ENCODE data around the gene ACYP1. TPM values are rescaled to one million over a fixed set of nuclear protein-coding genes. Genes with fewer than 3 reads are reported as not detected.

The ACYP1 gene
- total RNA-seq, 1 donor from 2014 or later, result 10.4 TPM

DNA sequence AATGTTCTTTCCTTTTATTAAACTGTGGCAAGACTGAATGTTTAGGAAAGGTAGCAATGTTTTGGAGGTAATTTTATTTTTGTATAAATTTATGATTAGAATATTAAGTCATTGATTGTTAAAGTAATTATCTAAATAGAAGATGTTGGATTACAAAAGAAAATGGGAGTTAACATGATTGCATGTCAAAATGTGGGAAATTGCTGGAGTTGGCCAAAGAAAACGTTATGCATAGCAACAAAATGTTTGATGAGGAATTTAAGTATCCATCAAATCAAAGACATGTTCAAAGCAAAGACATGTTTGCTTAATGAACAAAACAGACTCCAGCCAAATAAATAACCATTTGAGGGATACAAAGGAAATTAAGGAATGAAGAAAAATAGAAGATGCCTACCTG lies 9.4 kb downstream of the ACYP1 start:
- peaks cover 37% of the 10 kb centered on the region for H3K4me1 Mint-ChIP-seq (ENCODE audit: unreplicated experiment)
- no peak overlapping the region for H3K4me3 Mint-ChIP-seq (ENCODE audit: unreplicated experiment)
- peak overlapping the region; percentile 24 for H3K27ac Mint-ChIP-seq (ENCODE audit: unreplicated experiment)

DNA sequence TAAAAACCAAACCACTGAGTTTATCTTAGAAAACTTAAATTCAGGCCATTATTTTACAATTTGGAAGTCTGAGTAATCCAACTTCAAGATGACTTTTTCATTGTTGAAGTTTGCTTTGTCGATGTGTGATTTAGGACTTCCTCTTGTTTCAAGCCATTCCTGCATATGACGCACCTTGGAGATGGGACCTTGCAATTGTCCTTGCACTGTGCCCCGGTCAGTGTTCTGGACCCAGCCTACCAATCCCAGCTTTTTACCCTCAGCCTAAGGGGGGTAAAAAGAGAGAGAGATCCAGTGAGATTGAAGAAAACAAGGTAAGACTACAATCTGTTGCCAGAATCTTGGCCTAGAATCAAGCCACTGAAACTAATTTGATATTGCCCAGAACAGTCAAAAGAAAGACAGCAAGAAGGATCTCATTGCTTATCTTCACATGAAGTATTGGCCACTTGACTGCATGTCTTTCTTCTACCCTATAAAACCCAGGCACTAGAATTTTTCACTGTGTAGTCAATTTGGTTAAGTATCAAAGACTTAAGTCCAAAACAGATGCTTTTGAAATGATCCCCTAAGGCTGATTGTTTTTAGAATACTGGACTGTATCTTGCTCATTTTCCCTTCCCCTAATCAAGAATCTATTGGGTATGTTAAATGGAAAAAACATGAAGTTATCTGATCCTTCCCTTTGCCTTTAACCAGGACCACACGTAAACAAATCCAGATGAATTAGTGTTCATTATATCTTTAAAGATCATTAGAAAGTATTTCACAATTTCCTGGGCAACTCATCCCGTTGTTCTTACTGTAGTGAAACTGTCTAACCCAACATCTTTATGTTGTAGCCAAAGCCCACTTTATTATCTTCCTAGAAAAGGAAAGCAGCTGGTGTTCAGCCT lies 10.2 kb downstream of the ACYP1 start:
- no peaks in the 10 kb centered on the region for H3K27me3 Mint-ChIP-seq (ENCODE audit: unreplicated experiment)
- no peak overlapping the region for H3K27ac Mint-ChIP-seq (ENCODE audit: unreplicated experiment)
- H3K9me3 Mint-ChIP-seq (ENCODE audit: unreplicated experiment), result no peaks in the 10 kb centered on the region
- DNase-seq (ENCODE audit: extremely low spot score, unreplicated experiment), result no peak
- TF ChIP-seq, protein P1, sequence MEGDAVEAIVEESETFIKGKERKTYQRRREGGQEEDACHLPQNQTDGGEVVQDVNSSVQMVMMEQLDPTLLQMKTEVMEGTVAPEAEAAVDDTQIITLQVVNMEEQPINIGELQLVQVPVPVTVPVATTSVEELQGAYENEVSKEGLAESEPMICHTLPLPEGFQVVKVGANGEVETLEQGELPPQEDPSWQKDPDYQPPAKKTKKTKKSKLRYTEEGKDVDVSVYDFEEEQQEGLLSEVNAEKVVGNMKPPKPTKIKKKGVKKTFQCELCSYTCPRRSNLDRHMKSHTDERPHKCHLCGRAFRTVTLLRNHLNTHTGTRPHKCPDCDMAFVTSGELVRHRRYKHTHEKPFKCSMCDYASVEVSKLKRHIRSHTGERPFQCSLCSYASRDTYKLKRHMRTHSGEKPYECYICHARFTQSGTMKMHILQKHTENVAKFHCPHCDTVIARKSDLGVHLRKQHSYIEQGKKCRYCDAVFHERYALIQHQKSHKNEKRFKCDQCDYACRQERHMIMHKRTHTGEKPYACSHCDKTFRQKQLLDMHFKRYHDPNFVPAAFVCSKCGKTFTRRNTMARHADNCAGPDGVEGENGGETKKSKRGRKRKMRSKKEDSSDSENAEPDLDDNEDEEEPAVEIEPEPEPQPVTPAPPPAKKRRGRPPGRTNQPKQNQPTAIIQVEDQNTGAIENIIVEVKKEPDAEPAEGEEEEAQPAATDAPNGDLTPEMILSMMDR (IDR thresholded peaks at IDR 0.05), result no peak
- H3K36me3 Mint-ChIP-seq (ENCODE audit: unreplicated experiment), result peaks cover 11% of the 10 kb centered on the region
- peaks cover 31% of the 10 kb centered on the region for H3K4me1 Mint-ChIP-seq (ENCODE audit: unreplicated experiment)
- no peak overlapping the region for H3K4me3 Mint-ChIP-seq (ENCODE audit: unreplicated experiment)

More for the DNA sequence above, 9.4 kb downstream of the ACYP1 start:
- Mint-ChIP-seq H3K36me3 (ENCODE audit: unreplicated experiment) (peaks cover 8% of the 10 kb centered on the region), H3K9me3 (ENCODE audit: unreplicated experiment) (no peaks in the 10 kb centered on the region), H3K27me3 (ENCODE audit: unreplicated experiment) (no peaks in the 10 kb centered on the region)
- no peak for DNase-seq (ENCODE audit: extremely low spot score, unreplicated experiment)
- TF ChIP-seq, protein P1 (IDR thresholded peaks at IDR 0.05), result no peak

DNA sequence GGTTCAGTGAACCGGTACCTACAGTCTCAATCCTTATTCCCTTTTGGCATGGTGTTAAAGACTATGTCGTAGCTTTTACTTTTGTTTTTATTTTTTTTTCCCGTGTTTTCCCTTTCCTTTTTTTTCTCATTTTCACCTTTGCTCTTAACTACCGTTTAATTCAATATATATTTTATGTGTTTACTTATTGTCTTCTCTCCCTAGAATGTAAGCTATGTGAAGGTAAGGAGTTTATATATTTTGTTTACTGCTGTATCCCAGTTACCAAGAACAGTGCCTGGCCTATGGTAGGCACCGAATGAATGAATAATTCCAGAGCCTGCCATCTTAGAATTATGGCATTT lies 12.3 kb downstream of the ACYP1 start:
- Mint-ChIP-seq H3K9me3 (ENCODE audit: unreplicated experiment) (peaks cover 6% of the 10 kb centered on the region), H3K27ac (ENCODE audit: unreplicated experiment) (peak overlapping the region; percentile 96), H3K27me3 (ENCODE audit: unreplicated experiment) (no peaks in the 10 kb centered on the region), H3K4me1 (ENCODE audit: unreplicated experiment) (peaks cover 27% of the 10 kb centered on the region), H3K4me3 (ENCODE audit: unreplicated experiment) (peak overlapping the region; percentile 88), H3K36me3 (ENCODE audit: unreplicated experiment) (peaks cover 22% of the 10 kb centered on the region)
- no peak for DNase-seq (ENCODE audit: extremely low spot score, unreplicated experiment)
- TF ChIP-seq, protein P1 (IDR thresholded peaks at IDR 0.05), result no peak

DNA sequence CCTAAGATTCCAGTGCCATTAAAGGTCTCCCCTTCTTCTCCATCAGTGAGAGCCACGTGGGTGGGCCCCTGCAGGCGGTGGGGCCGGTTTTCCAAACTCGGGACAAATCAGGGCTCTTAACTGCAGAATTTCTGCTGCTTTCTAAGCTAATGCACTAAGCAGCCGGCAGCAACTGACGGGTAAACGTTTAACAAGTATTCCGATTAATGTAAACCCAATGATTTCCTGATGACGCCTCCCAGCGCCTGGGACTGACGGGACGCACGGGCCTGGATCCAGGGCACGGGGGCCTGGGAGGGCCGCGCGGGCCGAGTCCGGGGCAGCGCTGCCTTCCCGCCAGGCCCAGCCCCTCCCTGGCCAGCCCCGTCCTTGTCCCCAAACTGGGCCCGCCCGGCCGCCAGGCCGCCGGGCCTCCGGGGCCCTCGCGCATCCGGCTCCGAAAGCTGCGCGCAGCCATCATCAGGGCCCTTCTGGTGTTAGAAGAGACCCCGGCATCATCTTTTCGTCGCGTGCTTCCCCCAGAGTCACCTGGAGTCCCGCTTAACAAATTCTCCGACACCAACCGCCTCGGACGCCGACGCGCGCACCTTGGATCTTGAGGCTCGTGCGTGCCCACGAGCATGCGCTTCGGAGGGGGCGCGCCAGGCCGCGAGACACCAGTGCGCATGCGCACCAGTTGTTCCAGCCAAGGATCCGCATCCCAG lies 12.8 kb downstream of the ACYP1 start, which contains the start of gene MLH3:
MLH3 (minus strand) TSS at position 616 of the 704 bp plus-strand sequence. CDS start 1,812 bp downstream, outside the sequence.
- TF ChIP-seq, protein P1 (IDR thresholded peaks at IDR 0.05), result no peak
- peak; percentile 92 for DNase-seq (ENCODE audit: extremely low spot score, unreplicated experiment)
- Mint-ChIP-seq H3K4me3 (ENCODE audit: unreplicated experiment) (peak within 1 kb of the TSS; percentile 88), H3K27me3 (ENCODE audit: unreplicated experiment) (no peaks in the 10 kb centered on the region), H3K9me3 (ENCODE audit: unreplicated experiment) (peaks cover 6% of the 10 kb centered on the region), H3K27ac (ENCODE audit: unreplicated experiment) (peak within 1 kb of the TSS; percentile 96), H3K4me1 (ENCODE audit: unreplicated experiment) (peaks cover 26% of the 10 kb centered on the region), H3K36me3 (ENCODE audit: unreplicated experiment) (peaks cover 20% of the 10 kb centered on the region)

DNA sequence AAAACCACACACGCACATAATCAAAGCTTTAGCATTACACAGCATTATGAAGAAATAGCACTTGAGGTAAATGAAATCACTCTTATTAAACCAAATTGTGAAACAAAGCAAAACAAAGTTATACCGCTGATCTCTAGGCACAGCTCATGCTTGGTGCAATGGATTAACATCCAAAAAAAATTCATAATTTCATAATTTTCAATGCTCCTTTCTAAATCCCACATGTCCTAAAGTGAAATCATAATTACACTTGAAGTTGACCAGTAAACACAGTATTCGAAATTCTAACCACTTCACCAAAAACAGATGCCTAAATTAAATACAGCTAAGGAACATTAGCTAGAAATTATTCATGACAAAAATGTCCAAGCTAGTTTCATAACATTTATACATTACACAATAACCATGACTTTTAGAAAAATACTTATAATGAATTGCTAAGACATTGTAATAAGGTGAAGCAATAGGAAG lies 14.1 kb downstream of the ACYP1 start:
- Mint-ChIP-seq H3K9me3 (ENCODE audit: unreplicated experiment) (peaks cover 6% of the 10 kb centered on the region), H3K27me3 (ENCODE audit: unreplicated experiment) (no peaks in the 10 kb centered on the region), H3K27ac (ENCODE audit: unreplicated experiment) (no peak overlapping the region), H3K36me3 (ENCODE audit: unreplicated experiment) (peaks cover 17% of the 10 kb centered on the region), H3K4me1 (ENCODE audit: unreplicated experiment) (peaks cover 24% of the 10 kb centered on the region), H3K4me3 (ENCODE audit: unreplicated experiment) (peak overlapping the region; percentile 14)
- TF ChIP-seq, protein P1 (IDR thresholded peaks at IDR 0.05), result no peak
- DNase-seq (ENCODE audit: extremely low spot score, unreplicated experiment), result no peak
